Muscle layer of duodenum (tissue), 2 donors: ENCODE data around the gene CCDC195.

Experiments used
- H3K27ac ChIP-seq: one replicate; pipeline ENCODE4 v1.7.0; 2013; ENCODE audit warnings: mild to moderate bottlenecking, low read length
- H3K27me3 ChIP-seq: one replicate; pipeline ENCODE4 v1.7.0; 2013; ENCODE audit warnings: low read depth, mild to moderate bottlenecking, control low read depth, low read length
- H3K36me3 ChIP-seq, 2 donors: one replicate each; pipeline ENCODE4 v1.7.0; 2013; ENCODE audit warnings: low read length in 2 of 2, control low read depth in 1 of 2, mild to moderate bottlenecking in 1 of 2; ENCODE audit not compliant: insufficient read depth in 2 of 2, control insufficient read depth in 1 of 2
- H3K4me1 ChIP-seq, 2 donors: one replicate each; pipeline ENCODE4 v1.7.0; 2013; ENCODE audit warnings: low read length in 2 of 2, mild to moderate bottlenecking in 2 of 2, control low read depth in 1 of 2, moderate library complexity in 1 of 2; ENCODE audit not compliant: insufficient read depth in 2 of 2, control insufficient read depth in 1 of 2
- H3K4me3 ChIP-seq, 2 donors: one replicate each; pipeline ENCODE4 v1.7.0; 2013; ENCODE audit warnings: low read length in 2 of 2, low read depth in 1 of 2, mild to moderate bottlenecking in 1 of 2
- H3K9me3 ChIP-seq, 2 donors: one replicate each; pipeline ENCODE4 v1.7.0; 2013; ENCODE audit warnings: low read length in 2 of 2, control low read depth in 1 of 2, mild to moderate bottlenecking in 1 of 2; ENCODE audit not compliant: control insufficient read depth in 1 of 2
- donor health status: healthy.

The CCDC195 gene

GRCh38 chr2:224658780-224659405 is 57.3 kb downstream of the CCDC195 start:
- H3K27me3 ChIP-seq: no peaks in the 10 kb centered on the region
- H3K9me3 ChIP-seq: no peaks in the 10 kb centered on the region
- H3K4me3 ChIP-seq: no peak overlapping the region
- no peaks in the 10 kb centered on the region for H3K36me3 ChIP-seq
- no peak overlapping the region for H3K27ac ChIP-seq
- H3K4me1 ChIP-seq: no peaks in the 10 kb centered on the region

GRCh38 chr2:224657349-224657748 is 58.8 kb downstream of the CCDC195 start:
- H3K27me3 ChIP-seq: no peaks in the 10 kb centered on the region
- no peak overlapping the region for H3K4me3 ChIP-seq
- no peaks in the 10 kb centered on the region for H3K4me1 ChIP-seq
- no peak overlapping the region for H3K27ac ChIP-seq
- H3K9me3 ChIP-seq: no peaks in the 10 kb centered on the region
- no peaks in the 10 kb centered on the region for H3K36me3 ChIP-seq

- Histone ChIP-seq H3K9me3 (no peaks in the 10 kb centered on the region), H3K27ac (no peak overlapping the region), H3K27me3 (no peaks in the 10 kb centered on the region), H3K4me3 (no peak overlapping the region), H3K4me1 (no peaks in the 10 kb centered on the region), H3K36me3 (no peaks in the 10 kb centered on the region)
These were observed 61.1 kb downstream of the CCDC195 start for GRCh38 chr2:224655006-224655537.
